CD14-positive monocyte (primary cell): Measurements from ENCODE around the gene CASTOR1. TPM values are rescaled to one million over a fixed set of nuclear protein-coding genes. Genes with fewer than 3 reads are reported as not detected.

Experiments
- DNase-seq, 3 donors: peaks; one replicate each; pipeline ENCODE4 v3.0.0-alpha.2; 2011 to 2022
- H2AFZ ChIP-seq: 2 replicates; pipeline ENCODE4 v1.6.0; 2012; ENCODE audit warnings: mild to moderate bottlenecking, low read depth, low read length, inconsistent platforms; ENCODE audit not compliant: insufficient read depth, poor library complexity, severe bottlenecking
- H3K27ac ChIP-seq, 2 donors: 1 replicate in 1 of 2; 2 replicates in 1 of 2; pipeline ENCODE4 v1.5.1; 2012 to 2013; ENCODE audit warnings: low read length in 2 of 2, control low read depth in 1 of 2, inconsistent platforms in 1 of 2, low read depth in 1 of 2, mild to moderate bottlenecking in 1 of 2
- H3K27me3 ChIP-seq, 2 donors: one replicate each; pipeline versions ENCODE4 v1.6.0 to v1.6.1; 2011 to 2013; ENCODE audit warnings: low read length in 2 of 2; ENCODE audit not compliant: control insufficient read depth in 2 of 2, insufficient read depth in 2 of 2
- H3K36me3 ChIP-seq, 2 donors: replicated peaks in 1 of 2; 1 replicate in 1 of 2; 2 replicates in 1 of 2; pipeline versions ENCODE4 v1.5.1 to v1.6.1; 2012 to 2013; ENCODE audit warnings: low read length in 2 of 2, control low read depth in 1 of 2, inconsistent platforms in 1 of 2, mild to moderate bottlenecking in 1 of 2; ENCODE audit not compliant: insufficient read depth in 2 of 2, control insufficient read depth in 1 of 2
- H3K4me1 ChIP-seq, 2 donors: 1 replicate in 1 of 2; 2 replicates in 1 of 2; pipeline versions ENCODE4 v1.5.1 to v1.6.1; 2012 to 2013; ENCODE audit warnings: low read length in 2 of 2, control low read depth in 1 of 2, inconsistent platforms in 1 of 2, mild to moderate bottlenecking in 1 of 2, moderate library complexity in 1 of 2; ENCODE audit not compliant: insufficient read depth in 2 of 2, control insufficient read depth in 1 of 2
- H3K4me2 ChIP-seq: replicated peaks from 2 replicates; pipeline ENCODE3; 2012; ENCODE audit warnings: low read length, moderate library complexity, mild to moderate bottlenecking; ENCODE audit not compliant: poor library complexity, severe bottlenecking; ENCODE audit errors: extremely low read depth
- H3K4me3 ChIP-seq, 3 experiments: fragments of 200-600 bp in 1 of 3; sonication (generic) in 1 of 3; replicated peaks in 1 of 3; 1 replicate in 2 of 3; 2 replicates in 1 of 3; pipeline ENCODE4 v1.5.1; 2011 to 2013; ENCODE audit warnings: low read length in 3 of 3, mild to moderate bottlenecking in 3 of 3, control low read depth in 2 of 3, low read depth in 2 of 3, inconsistent platforms in 1 of 3, moderate library complexity in 1 of 3
- H3K79me2 ChIP-seq: 2 replicates; pipeline ENCODE4 v1.6.0; 2012; ENCODE audit warnings: mild to moderate bottlenecking, control low read depth, inconsistent platforms, low read length, moderate library complexity; ENCODE audit not compliant: insufficient read depth
- H3K9ac ChIP-seq: 2 replicates; pipeline ENCODE4 v1.6.0; 2017; ENCODE audit warnings: low read length, mild to moderate bottlenecking; ENCODE audit not compliant: insufficient read depth, poor library complexity, severe bottlenecking
- H3K9me3 ChIP-seq, 2 donors: replicated peaks in 1 of 2; 1 replicate in 1 of 2; 2 replicates in 1 of 2; pipeline versions ENCODE4 v1.5.1 to v1.6.1; 2012 to 2013; ENCODE audit warnings: low read length in 2 of 2, control low read depth in 1 of 2; ENCODE audit not compliant: control insufficient read depth in 1 of 2, insufficient read depth in 1 of 2
- H4K20me1 ChIP-seq: 2 replicates; pipeline ENCODE4 v1.6.0; 2012; ENCODE audit warnings: mild to moderate bottlenecking, low read length, control low read depth, moderate library complexity; ENCODE audit not compliant: insufficient read depth
- H3K27ac Mint-ChIP-seq, 7 donors: one replicate each; pipeline ENCODE4 v1.8.0; 2020; ENCODE audit warnings: mild to moderate bottlenecking in 7 of 7, mixed read lengths in 7 of 7, moderate library complexity in 6 of 7, inconsistent platforms in 2 of 7
- H3K27me3 Mint-ChIP-seq, 3 donors: one replicate each; pipeline ENCODE4 v1.8.0; 2021 to 2022; ENCODE audit warnings: low read depth in 3 of 3, mild to moderate bottlenecking in 3 of 3, mixed read lengths in 3 of 3, moderate library complexity in 3 of 3, inconsistent platforms in 1 of 3
- H3K36me3 Mint-ChIP-seq, 2 donors: one replicate each; pipeline ENCODE4 v1.8.0; 2020; ENCODE audit warnings: mixed read lengths in 2 of 2, inconsistent platforms in 1 of 2, mild to moderate bottlenecking in 1 of 2
- H3K4me1 Mint-ChIP-seq: one replicate; pipeline ENCODE4 v1.8.0; 2020; ENCODE audit warnings: mild to moderate bottlenecking, mixed read lengths
- H3K4me3 Mint-ChIP-seq, 2 donors: one replicate each; pipeline ENCODE4 v1.8.0; 2020; ENCODE audit warnings: mild to moderate bottlenecking in 2 of 2, mixed read lengths in 2 of 2, moderate library complexity in 1 of 2
- H3K9me3 Mint-ChIP-seq, 7 donors: one replicate each; pipeline ENCODE4 v1.8.0; 2020 to 2022; ENCODE audit warnings: mixed read lengths in 7 of 7, mild to moderate bottlenecking in 6 of 7, moderate library complexity in 6 of 7, inconsistent platforms in 2 of 7
- CTCF ChIP-seq: fragments of 200-600 bp; IDR thresholded peaks from one replicate; pipeline ENCODE4 v1.8.0; 2022; ENCODE audit warnings: antibody characterized with exemption, mild to moderate bottlenecking
- WGBS: methylation state at CpG from one replicate; pipeline ENCODE4 v1.1.5; 2013; ENCODE audit warnings: missing lambda C conversion rate; ENCODE audit not compliant: insufficient coverage; 5-methylcytosine and 5-hydroxymethylcytosine counted together
- intact Hi-C, 2 donors: fragments of 100-400 bp; cut with micrococcal nuclease; formaldehyde crosslinking; loops; one replicate each; pipeline versions ENCODE4 v1.15.0 to v1.15.1; 2023
- polyA plus RNA-seq, 3 donors: library from polyadenylated mRNA; depleted of rRNA in 1 of 3; unstranded in 2 of 3; stranded (reverse) in 1 of 3; fragments of 300-500 nt in 2 of 3; fragments of >200 nt in 1 of 3; fragmentation: Illumina TruSeq in 2 of 3; gene quantifications; 1 replicate in 2 of 3; 2 replicates in 1 of 3; pipeline ENCODE4 v1.2.3, GENCODE V29; 2012 to 2021

Gene CASTOR1
- polyA plus RNA-seq, 3 donors: 6.4 to 15.5 (median 6.5) TPM

GRCh38 chr22:30332551-30332950, 43.2 kb upstream of the CASTOR1 start:
- peaks cover 67 to 73% of the 10 kb centered on the region in 2 donors for H3K36me3 Mint-ChIP-seq
- no peaks in the 10 kb centered on the region for H3K27me3 Mint-ChIP-seq
- H3K4me3 Mint-ChIP-seq: no peak overlapping the region
- H3K27ac ChIP-seq: no peak overlapping the region
- H3K4me2 ChIP-seq: no peak overlapping the region
- no peak overlapping the region for H3K4me3 ChIP-seq
- peaks cover under 1 to 1% of the 10 kb centered on the region in 2 donors for H3K4me1 ChIP-seq
- H3K9me3 ChIP-seq: no peaks in the 10 kb centered on the region
- DNase-seq: no peak
- H3K27me3 ChIP-seq: no peaks in the 10 kb centered on the region
- WGBS: 93% methylated on average over 4 of the region's 5 CpGs
- H3K9me3 Mint-ChIP-seq: no peaks in the 10 kb centered on the region
- peaks cover 30% of the 10 kb centered on the region for H4K20me1 ChIP-seq
- H3K36me3 ChIP-seq: peaks cover 66 to 79% of the 10 kb centered on the region in 2 donors
- peaks cover 3% of the 10 kb centered on the region for H3K4me1 Mint-ChIP-seq
- H3K79me2 ChIP-seq: no peaks in the 10 kb centered on the region
- intact Hi-C loops: no loop called here
- no peak overlapping the region for H2AFZ ChIP-seq
- no peak for TF ChIP-seq CTCF
- H3K27ac Mint-ChIP-seq: peak overlapping the region in 1 of 7 donors; percentile 74
- no peak overlapping the region for H3K9ac ChIP-seq

GRCh38 chr22:30328466-30329049, 39.3 kb upstream of the CASTOR1 start:
- intact Hi-C loops: loop anchor here (5.0 kb wide), 2 partner anchors 36 to 41 kb away; partner anchors contain the start of gene CASTOR1 (in 1 of the 2)
- H3K27ac Mint-ChIP-seq: peak overlapping the region in 1 of 7 donors; percentile 54
- no peaks in the 10 kb centered on the region for H3K9me3 Mint-ChIP-seq
- no peak for TF ChIP-seq CTCF
- Histone ChIP-seq H3K4me1 (peaks cover 33 to 35% of the 10 kb centered on the region in 2 donors), H3K36me3 (peaks cover 26 to 39% of the 10 kb centered on the region in 2 donors), H3K27me3 (no peaks in the 10 kb centered on the region), H3K9ac (no peak overlapping the region), H3K4me3 (no peak overlapping the region), H3K9me3 (no peaks in the 10 kb centered on the region), H3K27ac (no peak overlapping the region), H4K20me1 (peaks cover 16% of the 10 kb centered on the region), H3K79me2 (peaks cover 23% of the 10 kb centered on the region), H2AFZ (no peak overlapping the region), H3K4me2 (no peak overlapping the region)
- H3K4me3 Mint-ChIP-seq: no peak overlapping the region
- no peaks in the 10 kb centered on the region for H3K27me3 Mint-ChIP-seq
- no CpG with 5 or more reads among the region's 3 CpGs for WGBS
- H3K36me3 Mint-ChIP-seq: peaks cover 32 to 42% of the 10 kb centered on the region in 2 donors
- H3K4me1 Mint-ChIP-seq: peaks cover 35% of the 10 kb centered on the region
- no peak for DNase-seq
